K562 (cell line): ENCODE data around the gene COL11A2. TPM values are rescaled to one million over a fixed set of nuclear protein-coding genes. Genes with fewer than 3 reads are reported as not detected.

ENCODE experiments used
- ATF1 ChIP-seq, 2 experiments: fragments of 450-650 bp in 1 of 2; IDR thresholded peaks; 2 replicates each; pipeline ENCODE4 v1.6.1; 2016; ENCODE audit warnings: missing compliant biosample characterization in 1 of 2, missing genetic modification characterization in 1 of 2
- BRD9 ChIP-seq: fragments of 450-650 bp; IDR thresholded peaks from 2 replicates; pipeline ENCODE4 v1.6.1; 2018; ENCODE audit warnings: low read depth; ENCODE audit not compliant: partially characterized antibody
- CHD4 ChIP-seq: fragments of 200-600 bp; sonication (generic); IDR thresholded peaks from 3 replicates; pipeline ENCODE4 v1.6.1; 2012; ENCODE audit warnings: low read depth, mild to moderate bottlenecking, mixed read lengths, low read length, inconsistent platforms; ENCODE audit not compliant: insufficient read depth, insufficient replicate concordance, poor library complexity, severe bottlenecking
- CTBP1 ChIP-seq: fragments of 450-650 bp; IDR thresholded peaks from 2 replicates; pipeline ENCODE4 v1.6.1; 2016; ENCODE audit warnings: borderline replicate concordance
- EP400 ChIP-seq: fragments of 450-650 bp; IDR thresholded peaks from 2 replicates; pipeline ENCODE4 v1.6.1; 2017; ENCODE audit warnings: antibody characterized with exemption, mild to moderate bottlenecking, moderate library complexity
- ESRRB ChIP-seq: fragments of 250-450 bp; sonication (Bioruptor Pico); IDR thresholded peaks from 2 replicates; pipeline ENCODE4 v1.5.0; 2020; ENCODE audit warnings: mild to moderate bottlenecking, moderate library complexity, borderline replicate concordance
- FOSL1 ChIP-seq: fragments of 200-800 bp; sonication (Bioruptor generic); conservative IDR thresholded peaks from 2 replicates; pipeline ENCODE4 v1.6.1; 2016; ENCODE audit warnings: missing genetic modification characterization, missing compliant biosample characterization
- HLTF ChIP-seq: fragments of 450-650 bp; IDR thresholded peaks from 2 replicates; pipeline ENCODE4 v1.6.1; 2016
- KAT8 ChIP-seq: fragments of 450-650 bp; IDR thresholded peaks from 2 replicates; pipeline ENCODE4 v1.6.1; 2016; ENCODE audit warnings: low read depth, mild to moderate bottlenecking
- KDM2B ChIP-seq: fragments of 250-450 bp; sonication (Bioruptor Pico); IDR thresholded peaks from 2 replicates; pipeline ENCODE4 v1.8.0; 2021; ENCODE audit warnings: mild to moderate bottlenecking, moderate library complexity
- PCBP1 ChIP-seq: fragments of 200-400 bp; formaldehyde crosslinking; IDR thresholded peaks from 2 replicates; pipeline ENCODE4 v1.6.1; 2018; ENCODE audit warnings: mild to moderate bottlenecking, low read depth, low read length; ENCODE audit not compliant: poor library complexity, severe bottlenecking
- ZFP36 ChIP-seq: fragments of 150-350 bp; IDR thresholded peaks from 2 replicates; pipeline ENCODE4 v1.6.1; 2018; ENCODE audit warnings: low read length, low read depth; ENCODE audit not compliant: partially characterized antibody
- ZNF586 ChIP-seq: fragments of 450-650 bp; formaldehyde crosslinking; conservative IDR thresholded peaks from 2 replicates; pipeline ENCODE4 v1.4.0; 2020; ENCODE audit warnings: mild to moderate bottlenecking, moderate library complexity
- polyA plus RNA-seq, 8 experiments: library from polyadenylated mRNA; depleted of rRNA in 4 of 8; stranded (reverse) in 5 of 8; unstranded in 3 of 8; fragments of >200 nt; fragmentation: Nextera tagmentation in 2 of 8; fragmentation: Illumina TruSeq in 1 of 8; extraction: Ambion mirVana in 2 of 8; extraction: Trizol in 1 of 8; gene quantifications; 2 replicates each; pipeline versions ENCODE4 v1.2.1 to v1.2.3, GENCODE V29; 2011 to 2014; ENCODE audit warnings: inconsistent platforms in 1 of 8, missing spikeins in 1 of 8
- total RNA-seq, 7 experiments: library from RNA; depleted of rRNA in 6 of 7; stranded (reverse); fragments of >200 nt in 6 of 7; fragmentation: Illumina TruSeq in 2 of 7; extraction: Trizol in 2 of 7; gene quantifications; 2 replicates each; pipeline versions ENCODE4 v1.2.1 to v1.2.3, GENCODE V29; 2011 to 2021; ENCODE audit warnings: low replicate concordance in 1 of 7
- TF ChIP-seq, protein P1 (sequence below): sonication (generic); formaldehyde crosslinking; IDR thresholded peaks from 2 replicates; pipeline ENCODE4 v1.8.0; 2022; ENCODE audit warnings: missing genetic modification reagents, mild to moderate bottlenecking, moderate library complexity, borderline replicate concordance
- TF ChIP-seq, protein P2 (sequence below): sonication (generic); formaldehyde crosslinking; IDR thresholded peaks from 2 replicates; pipeline ENCODE4 v1.8.0; 2022; ENCODE audit warnings: mild to moderate bottlenecking, missing genetic modification reagents
- TF ChIP-seq, protein P3 (sequence below): fragments of 250-450 bp; sonication (Bioruptor Pico); IDR thresholded peaks from 2 replicates; pipeline ENCODE4 v1.8.0; 2022; ENCODE audit warnings: moderate library complexity, mild to moderate bottlenecking, inconsistent platforms
- TF ChIP-seq, protein P4 (sequence below): fragments of 450-650 bp; IDR thresholded peaks from 2 replicates; pipeline ENCODE4 v1.6.1; 2016; ENCODE audit warnings: borderline replicate concordance
- TF ChIP-seq, protein P5 (sequence below): fragments of 450-650 bp; formaldehyde crosslinking; IDR thresholded peaks from 2 replicates; pipeline ENCODE4 v1.4.0; 2022; ENCODE audit warnings: mild to moderate bottlenecking, moderate library complexity
- TF ChIP-seq, protein P6 (sequence below): fragments of 250-450 bp; sonication (Bioruptor Pico); IDR thresholded peaks from 2 replicates; pipeline ENCODE4 v1.4.0; 2020; ENCODE audit warnings: mild to moderate bottlenecking

COL11A2 gene
- total and polyA plus RNA-seq, 9 of the 15 experiments (the other 6 are each of a cell fraction or from before 2014, with no cell fraction given) = 0.04 to 0.35 (median 0.09) TPM; not detected in 1

DNA sequence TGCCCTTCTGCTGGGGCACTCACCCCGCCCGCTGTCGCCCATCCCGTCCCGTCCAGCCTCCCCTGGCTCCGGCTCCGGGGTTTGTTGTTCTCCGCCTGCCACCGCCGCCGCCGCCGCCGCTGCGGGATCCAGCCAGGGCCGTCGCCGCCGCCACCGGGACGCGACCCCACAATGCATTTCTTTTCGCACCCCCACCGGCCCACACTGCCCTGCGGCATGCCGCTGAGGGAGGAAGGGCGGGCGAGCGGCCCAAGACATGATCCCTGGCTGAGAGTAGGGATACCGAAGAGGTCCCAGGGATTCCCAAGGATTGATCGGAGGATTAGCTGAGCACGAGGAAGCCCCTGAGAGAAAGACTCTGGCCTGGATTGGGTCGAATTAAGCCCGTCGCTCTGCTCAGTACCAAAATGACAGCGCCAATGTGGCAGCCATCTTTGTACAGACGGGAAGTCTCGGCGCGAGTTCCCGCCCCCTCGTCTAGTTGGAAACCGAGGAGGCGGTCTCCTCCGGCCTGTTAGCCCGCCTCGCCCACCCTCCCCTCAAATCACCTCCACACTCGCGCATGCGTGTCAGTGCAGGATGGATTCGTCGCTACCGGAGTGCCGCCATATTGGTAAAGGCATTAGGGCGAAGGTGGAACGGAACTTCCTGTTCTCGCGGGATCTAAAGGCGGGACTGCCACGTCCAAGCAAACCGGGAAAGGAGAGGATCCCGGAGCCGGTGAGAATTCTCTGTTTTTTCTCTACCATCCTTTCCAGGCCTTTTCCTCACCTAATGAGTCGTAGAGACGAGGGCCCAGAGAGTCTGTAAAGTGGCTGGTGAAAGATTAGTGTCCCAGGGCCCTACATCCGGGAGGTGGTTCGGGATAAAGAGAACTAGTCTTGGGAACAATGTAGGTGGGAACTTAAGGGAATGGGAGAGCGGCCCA is 8.2 kb upstream of the COL11A2 start, which contains the start of the genes RXRB and SLC39A7 (continued):
- TF ChIP-seq HLTF = no peak
- TF ChIP-seq, protein P1, sequence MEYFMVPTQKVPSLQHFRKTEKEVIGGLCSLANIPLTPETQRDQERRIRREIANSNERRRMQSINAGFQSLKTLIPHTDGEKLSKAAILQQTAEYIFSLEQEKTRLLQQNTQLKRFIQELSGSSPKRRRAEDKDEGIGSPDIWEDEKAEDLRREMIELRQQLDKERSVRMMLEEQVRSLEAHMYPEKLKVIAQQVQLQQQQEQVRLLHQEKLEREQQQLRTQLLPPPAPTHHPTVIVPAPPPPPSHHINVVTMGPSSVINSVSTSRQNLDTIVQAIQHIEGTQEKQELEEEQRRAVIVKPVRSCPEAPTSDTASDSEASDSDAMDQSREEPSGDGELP (CRISPR knock-in tag) = peak; percentile 68
- peak; percentile 83; the same call in 1 of the 2 replicates for TF ChIP-seq ZNF586 (CRISPR knock-in tag)
- no peak for TF ChIP-seq KAT8
- TF ChIP-seq CTBP1 = peak; percentile 86
- peak; percentile 57 for TF ChIP-seq ATF1 (CRISPR knock-in tag; IDR thresholded peaks at IDR 0.05)
- TF ChIP-seq ATF1 (tag; IDR thresholded peaks at IDR 0.05) = peak; percentile 88
- TF ChIP-seq, protein P2, sequence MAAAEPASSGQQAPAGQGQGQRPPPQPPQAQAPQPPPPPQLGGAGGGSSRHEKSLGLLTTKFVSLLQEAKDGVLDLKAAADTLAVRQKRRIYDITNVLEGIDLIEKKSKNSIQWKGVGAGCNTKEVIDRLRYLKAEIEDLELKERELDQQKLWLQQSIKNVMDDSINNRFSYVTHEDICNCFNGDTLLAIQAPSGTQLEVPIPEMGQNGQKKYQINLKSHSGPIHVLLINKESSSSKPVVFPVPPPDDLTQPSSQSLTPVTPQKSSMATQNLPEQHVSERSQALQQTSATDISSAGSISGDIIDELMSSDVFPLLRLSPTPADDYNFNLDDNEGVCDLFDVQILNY = no peak
- TF ChIP-seq, protein P3, sequence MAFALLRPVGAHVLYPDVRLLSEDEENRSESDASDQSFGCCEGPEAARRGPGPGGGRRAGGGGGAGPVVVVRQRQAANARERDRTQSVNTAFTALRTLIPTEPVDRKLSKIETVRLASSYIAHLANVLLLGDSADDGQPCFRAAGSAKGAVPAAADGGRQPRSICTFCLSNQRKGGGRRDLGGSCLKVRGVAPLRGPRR = 0 out of 2 replicates have a peak, but pooled peaks have one; percentile 70
- TF ChIP-seq, protein P4, sequence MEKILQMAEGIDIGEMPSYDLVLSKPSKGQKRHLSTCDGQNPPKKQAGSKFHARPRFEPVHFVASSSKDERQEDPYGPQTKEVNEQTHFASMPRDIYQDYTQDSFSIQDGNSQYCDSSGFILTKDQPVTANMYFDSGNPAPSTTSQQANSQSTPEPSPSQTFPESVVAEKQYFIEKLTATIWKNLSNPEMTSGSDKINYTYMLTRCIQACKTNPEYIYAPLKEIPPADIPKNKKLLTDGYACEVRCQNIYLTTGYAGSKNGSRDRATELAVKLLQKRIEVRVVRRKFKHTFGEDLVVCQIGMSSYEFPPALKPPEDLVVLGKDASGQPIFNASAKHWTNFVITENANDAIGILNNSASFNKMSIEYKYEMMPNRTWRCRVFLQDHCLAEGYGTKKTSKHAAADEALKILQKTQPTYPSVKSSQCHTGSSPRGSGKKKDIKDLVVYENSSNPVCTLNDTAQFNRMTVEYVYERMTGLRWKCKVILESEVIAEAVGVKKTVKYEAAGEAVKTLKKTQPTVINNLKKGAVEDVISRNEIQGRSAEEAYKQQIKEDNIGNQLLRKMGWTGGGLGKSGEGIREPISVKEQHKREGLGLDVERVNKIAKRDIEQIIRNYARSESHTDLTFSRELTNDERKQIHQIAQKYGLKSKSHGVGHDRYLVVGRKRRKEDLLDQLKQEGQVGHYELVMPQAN = peak; percentile 11
- peak; percentile 33 for TF ChIP-seq FOSL1 (tag)
- no peak for TF ChIP-seq ESRRB
- peak; percentile 83 for TF ChIP-seq BRD9
- TF ChIP-seq, protein P5, sequence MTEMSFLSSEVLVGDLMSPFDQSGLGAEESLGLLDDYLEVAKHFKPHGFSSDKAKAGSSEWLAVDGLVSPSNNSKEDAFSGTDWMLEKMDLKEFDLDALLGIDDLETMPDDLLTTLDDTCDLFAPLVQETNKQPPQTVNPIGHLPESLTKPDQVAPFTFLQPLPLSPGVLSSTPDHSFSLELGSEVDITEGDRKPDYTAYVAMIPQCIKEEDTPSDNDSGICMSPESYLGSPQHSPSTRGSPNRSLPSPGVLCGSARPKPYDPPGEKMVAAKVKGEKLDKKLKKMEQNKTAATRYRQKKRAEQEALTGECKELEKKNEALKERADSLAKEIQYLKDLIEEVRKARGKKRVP (CRISPR knock-in tag) = 0 out of 2 replicates have a peak, but pooled peaks have one; percentile 9
- 0 out of 2 replicates have a peak, but pooled peaks have one; percentile 26 for TF ChIP-seq KDM2B (CRISPR knock-in tag)
- TF ChIP-seq PCBP1 = peak; percentile 96
- TF ChIP-seq, protein P6, sequence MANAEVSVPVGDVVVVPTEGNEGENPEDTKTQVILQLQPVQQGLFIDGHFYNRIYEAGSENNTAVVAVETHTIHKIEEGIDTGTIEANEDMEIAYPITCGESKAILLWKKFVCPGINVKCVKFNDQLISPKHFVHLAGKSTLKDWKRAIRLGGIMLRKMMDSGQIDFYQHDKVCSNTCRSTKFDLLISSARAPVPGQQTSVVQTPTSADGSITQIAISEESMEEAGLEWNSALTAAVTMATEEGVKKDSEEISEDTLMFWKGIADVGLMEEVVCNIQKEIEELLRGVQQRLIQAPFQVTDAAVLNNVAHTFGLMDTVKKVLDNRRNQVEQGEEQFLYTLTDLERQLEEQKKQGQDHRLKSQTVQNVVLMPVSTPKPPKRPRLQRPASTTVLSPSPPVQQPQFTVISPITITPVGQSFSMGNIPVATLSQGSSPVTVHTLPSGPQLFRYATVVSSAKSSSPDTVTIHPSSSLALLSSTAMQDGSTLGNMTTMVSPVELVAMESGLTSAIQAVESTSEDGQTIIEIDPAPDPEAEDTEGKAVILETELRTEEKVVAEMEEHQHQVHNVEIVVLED (CRISPR knock-in tag) = peak; percentile 22
- peak; percentile 9 for TF ChIP-seq ZFP36
- TF ChIP-seq EP400 = peak; percentile 93
- TF ChIP-seq CHD4 = no peak
